GM13977 (cell line): Measurements from ENCODE around the gene LINGO4.

ENCODE experiments used
- DNase-seq: peaks from one replicate; pipeline ENCODE4 v3.0.0; 2012; ENCODE audit warnings: low spot score
- CTCF ChIP-seq: IDR thresholded peaks from 2 replicates; pipeline ENCODE4 v1.5.1; 2012; ENCODE audit warnings: mild to moderate bottlenecking, control low read depth; ENCODE audit not compliant: insufficient read depth; ENCODE audit errors: extremely low read depth, missing control alignments
- in situ Hi-C: fragments of 300-500 bp; cut with MboI; formaldehyde crosslinking; loops from one replicate; pipeline ENCODE4 v1.12.0; 2022; ENCODE audit warnings: low sequenced_read_pairs, low pct_unique_long_range_greater_than_20kb, mixed read lengths, inconsistent platforms; ENCODE audit not compliant: unreplicated experiment

The LINGO4 gene

DNA sequence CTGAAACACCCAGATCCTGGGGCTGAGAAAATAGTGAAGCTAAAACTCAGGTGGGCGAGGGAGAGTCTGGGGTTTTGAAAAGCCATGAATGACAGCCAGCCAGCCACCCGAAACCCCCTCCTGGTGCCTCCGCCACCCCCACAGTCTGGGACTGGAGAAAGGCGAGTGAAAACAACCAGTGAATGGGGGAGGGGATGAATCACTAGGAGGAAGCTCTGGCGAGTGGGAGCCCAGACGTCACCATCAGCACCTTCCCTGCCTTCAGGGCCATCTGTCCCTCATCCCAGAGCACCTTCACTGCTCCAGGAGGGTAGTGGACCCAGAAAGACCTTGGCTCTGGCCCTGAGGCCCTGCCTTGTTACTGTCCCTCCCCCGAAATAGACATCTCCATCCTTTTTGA lies 17.2 kb upstream of the LINGO4 start:
- in situ Hi-C loops = no loop called here
- no peak for TF ChIP-seq CTCF
- no peak for DNase-seq

DNA sequence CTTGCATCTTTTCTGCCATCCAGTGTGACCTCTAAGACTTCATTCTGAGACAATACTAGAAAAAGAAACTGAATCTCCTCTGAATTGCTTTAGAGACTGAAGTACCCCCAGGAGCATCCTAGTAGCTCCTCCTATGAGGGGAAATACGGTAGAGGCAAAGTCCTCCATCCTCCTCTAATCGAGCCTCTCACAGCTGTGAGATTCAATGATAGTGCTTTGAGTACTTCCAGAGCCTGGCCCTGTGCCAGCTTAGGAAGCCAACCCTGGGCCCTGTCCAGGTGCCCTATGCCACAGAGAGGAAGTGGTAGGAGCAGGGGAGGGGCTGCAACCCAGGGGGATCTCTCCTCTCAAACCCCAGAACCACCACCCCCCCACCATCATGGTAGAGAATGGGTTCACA lies 15.7 kb upstream of the LINGO4 start:
- in situ Hi-C loops = no loop called here
- DNase-seq = no peak
- TF ChIP-seq CTCF = no peak

- DNase-seq = no peak
- TF ChIP-seq CTCF = no peak
- in situ Hi-C loops = no loop called here
Observed at GRCh38 chr1:151819976-151820623, 14.9 kb upstream of the LINGO4 start.

DNA sequence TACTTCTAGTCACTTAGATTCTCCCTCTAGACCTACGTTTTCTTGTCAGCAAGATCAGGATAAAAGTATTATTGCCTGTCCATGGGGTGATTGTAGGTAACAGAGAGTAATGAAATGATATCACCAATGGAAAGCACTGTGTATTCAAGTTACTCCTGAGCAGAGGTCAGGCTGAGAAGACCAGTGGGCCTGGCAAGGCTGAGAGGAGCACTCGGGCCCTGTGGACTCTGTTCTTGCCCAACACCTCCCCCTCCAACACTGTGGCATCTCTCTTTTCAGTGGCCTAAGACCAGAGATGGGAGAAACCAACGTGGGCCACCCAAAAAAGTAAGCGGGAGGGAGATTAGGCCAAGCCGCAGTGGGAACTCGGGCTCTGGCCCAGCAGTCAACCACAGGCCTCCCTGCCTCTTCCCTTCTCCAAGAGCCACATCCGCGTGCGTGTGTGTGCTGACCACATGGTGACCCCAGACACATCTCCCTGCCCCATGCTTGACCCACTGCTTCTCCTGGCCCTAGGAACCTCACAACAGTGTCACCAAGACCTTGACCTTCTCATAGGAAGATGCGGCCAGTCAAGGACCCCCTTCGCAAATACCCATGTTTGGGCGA lies 14.1 kb upstream of the LINGO4 start:
- in situ Hi-C loops = no loop called here
- no peak for TF ChIP-seq CTCF
- DNase-seq = no peak

- TF ChIP-seq CTCF = no peak
- in situ Hi-C loops = no loop called here
- no peak for DNase-seq
Observed at GRCh38 chr1:151817353-151817730, 12.1 kb upstream of the LINGO4 start.

DNA sequence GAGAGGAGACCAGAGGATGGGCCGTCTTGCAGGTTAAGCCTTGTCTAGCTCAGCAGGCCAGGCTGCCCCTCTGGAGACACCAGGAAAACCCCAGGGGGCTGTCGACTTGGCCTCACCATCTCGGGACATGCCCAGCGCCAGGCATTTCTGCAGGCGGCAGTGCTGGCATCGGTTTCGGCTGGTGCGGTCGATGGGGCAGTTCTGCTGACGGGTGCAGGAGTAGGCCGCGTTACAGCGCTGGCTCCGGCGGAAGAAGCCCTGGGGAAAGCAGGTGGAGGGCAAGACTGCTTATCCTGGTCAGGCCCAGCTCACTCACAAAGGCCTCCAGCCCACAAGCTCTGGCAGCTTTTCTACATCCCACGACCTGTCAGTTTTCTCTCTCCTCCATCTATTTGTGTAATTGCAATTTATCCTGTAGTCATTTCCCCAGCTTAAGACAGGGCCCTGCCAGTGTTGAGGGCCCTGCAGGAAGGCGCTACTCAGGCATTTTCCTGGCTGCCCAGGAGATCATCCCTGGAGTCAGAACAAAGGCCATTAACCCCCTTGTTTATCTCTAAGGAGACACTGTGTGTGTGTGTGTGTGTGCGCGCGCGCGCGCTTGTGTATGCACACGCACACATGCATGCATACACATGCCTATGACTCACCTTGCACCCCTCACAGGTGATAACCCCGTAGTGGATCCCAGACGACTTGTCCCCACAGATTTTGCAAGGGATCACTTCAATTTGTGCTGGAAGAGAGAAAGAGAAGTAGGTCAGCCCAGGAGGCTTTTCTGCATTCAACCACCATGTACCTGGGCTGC lies 11.5 kb upstream of the LINGO4 start:
- in situ Hi-C loops = no loop called here
- TF ChIP-seq CTCF = no peak
- no peak for DNase-seq
